HG02943 (cell line): ENCODE data around the gene MTX1.
A peak's percentile ranks its signal among the peaks of the same experiment; 100 is the strongest.
"Not testable (repeated sequence)": the region's sequence is repeated elsewhere in the genome, so short reads cannot be mapped to it uniquely, and the experiment has no call there.

Experiments
- ATAC-seq: cut with Tn5 transposase; IDR thresholded peaks from one replicate; pipeline ENCODE4 v1.9.1; 2021; ENCODE audit warnings: mild to moderate bottlenecking, low read depth, moderate library complexity; ENCODE audit not compliant: unreplicated experiment

MTX1 gene

DNA sequence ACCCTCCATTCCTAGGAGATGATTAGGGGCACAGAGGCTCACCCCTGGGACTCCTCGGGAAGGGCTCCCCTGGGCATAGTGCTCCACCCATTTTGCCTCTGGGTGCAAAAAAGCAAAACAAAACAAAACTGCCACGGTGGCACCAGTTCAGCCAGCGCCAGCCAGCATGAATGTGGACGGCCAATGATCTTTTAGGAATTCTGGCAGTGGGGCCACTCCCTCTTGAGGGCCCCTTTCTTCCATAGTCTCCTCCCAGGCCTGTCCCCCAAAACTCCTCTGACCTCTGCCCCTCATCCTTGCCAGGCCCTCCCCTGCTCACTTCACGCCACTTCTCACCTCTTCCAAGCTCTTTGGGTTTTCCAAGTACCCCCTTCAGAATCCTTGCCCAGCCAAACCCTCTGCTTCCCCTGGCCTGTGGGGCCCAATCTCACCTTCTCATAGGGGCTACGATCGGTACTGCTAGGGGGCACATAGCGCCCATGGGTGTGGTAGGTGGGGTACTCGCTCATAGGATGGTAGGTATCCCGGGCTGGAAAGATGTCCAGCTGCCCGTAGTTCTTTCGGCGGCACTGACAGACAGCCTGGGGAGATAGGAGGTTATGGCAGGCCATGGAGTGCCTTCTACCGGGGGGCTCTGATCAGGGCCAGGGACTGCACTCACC is 21.6 kb upstream of the MTX1 start:
- ATAC-seq, result no peak

DNA sequence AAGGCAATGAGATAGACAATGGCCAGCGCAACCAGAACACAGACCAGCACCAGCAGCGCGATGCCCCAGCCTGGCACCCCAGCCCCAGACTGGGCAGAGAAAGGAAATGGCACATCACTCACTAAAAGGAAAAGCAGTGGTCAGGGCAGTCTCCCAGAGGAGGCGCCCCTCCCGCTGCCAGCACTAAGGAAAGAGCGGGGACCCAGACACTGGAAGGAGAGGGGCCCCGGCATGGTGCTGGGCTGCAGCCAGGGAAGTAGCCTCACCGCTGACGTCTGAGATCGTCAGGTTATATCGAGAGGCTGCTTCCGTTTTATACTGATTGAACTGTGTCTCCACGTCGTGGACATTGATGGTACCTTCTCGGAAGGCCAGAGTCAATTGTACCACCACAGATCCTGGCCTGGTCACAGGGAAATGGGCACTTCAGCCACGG is 21.0 kb upstream of the MTX1 start:
- ATAC-seq, result no peak

DNA sequence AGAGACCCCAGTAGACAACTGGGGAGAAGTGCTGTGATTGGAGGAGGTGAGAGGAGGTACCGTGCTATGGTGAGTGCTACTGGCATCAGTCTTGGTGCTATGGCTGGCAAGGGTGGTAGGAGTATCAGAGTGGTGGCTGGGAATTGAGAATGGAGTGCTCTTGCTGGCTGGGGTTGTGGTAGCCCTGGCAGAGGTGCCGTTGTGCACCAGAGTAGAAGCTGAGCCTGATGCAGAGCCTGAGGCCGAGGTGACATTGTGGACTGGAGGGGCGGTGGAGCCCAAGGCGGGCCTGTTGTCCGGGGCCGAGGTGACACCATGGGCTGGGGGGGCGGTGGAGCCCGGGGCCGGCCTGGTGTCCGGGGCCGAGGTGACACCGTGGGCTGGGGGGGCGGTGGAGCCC is 20.2 kb upstream of the MTX1 start:
- no peak for ATAC-seq

DNA sequence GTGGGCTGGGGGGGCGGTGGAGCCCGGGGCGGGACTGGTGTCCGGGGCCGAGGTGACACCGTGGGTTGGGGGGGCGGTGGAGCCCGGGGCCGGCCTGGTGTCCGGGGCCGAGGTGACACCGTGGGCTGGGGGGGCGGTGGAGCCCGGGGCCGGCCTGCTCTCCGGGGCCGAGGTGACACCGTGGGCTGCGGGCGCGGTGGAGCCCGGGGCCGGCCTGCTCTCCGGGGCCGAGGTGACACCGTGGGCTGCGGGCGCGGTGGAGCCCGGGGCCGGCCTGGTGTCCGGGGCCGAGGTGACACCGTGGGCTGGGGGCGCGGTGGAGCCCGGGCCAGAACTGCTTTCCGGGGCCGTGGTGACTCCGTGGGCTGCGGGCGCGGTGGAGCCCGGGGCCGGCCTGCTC is 18.6 kb upstream of the MTX1 start:
- ATAC-seq, result not testable (repeated sequence)

DNA sequence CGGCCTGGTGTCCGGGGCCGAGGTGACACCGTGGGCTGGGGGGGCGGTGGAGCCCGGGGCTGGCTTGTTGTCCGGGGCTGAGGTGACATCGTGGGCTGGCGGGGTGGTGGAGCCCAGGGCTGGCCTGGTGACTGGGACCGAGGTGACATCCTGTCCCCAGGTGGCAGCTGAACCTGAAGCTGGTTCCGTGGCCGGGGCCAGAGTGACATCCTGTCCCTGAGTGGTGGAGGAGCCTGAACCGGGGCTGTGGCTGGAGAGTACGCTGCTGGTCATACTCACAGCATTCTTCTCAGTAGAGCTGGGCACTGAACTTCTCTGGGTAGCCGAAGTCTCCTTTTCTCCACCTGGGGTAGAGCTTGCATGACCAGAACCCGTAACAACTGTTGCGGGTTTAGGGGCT is 16.6 kb upstream of the MTX1 start:
- ATAC-seq, result no peak

DNA sequence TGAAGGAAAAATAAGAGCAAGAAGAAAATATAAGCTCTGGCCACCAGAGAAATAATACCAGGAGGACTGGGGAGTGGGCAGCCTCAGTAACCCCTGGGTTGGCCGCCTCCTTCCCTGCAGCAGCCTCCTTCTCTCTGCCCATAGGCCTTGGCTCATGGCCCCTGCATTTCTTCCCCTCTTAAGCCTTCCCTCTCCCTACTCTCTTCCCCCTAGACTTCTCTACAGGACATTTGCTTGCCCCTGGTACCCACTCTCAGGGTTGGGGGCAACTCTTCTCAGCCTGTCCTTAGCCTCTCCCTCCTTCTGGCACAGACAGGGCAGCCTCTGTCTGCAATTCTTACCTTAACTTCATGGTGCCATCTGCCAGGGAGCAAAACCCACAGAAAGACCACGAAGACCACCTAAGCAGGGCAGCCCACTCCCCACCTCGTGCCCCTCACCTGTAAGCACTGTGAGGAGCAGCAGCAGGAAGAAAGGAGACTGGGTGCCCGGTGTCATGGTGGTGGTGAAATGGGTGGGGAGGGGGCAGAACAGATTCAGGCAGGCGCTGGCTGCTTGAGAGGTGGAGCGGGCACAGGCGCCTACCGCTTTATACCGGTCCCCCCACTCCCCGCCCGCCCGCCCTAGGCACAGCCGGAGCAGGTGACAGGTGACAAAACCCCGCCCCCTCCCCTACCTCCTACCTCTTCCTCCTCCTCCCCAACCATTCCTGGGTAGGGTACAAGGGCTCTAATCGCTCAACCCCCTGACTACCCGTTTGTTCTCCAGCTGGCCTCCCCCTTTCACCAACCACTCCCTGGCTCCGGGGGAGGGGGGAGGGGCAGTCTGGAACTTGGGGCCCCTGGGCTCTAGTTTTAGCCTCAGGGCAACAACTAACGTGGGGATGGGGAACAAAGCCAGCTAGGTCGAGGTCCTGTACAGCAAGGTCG is 15.9 kb upstream of the MTX1 start:
- no peak for ATAC-seq

DNA sequence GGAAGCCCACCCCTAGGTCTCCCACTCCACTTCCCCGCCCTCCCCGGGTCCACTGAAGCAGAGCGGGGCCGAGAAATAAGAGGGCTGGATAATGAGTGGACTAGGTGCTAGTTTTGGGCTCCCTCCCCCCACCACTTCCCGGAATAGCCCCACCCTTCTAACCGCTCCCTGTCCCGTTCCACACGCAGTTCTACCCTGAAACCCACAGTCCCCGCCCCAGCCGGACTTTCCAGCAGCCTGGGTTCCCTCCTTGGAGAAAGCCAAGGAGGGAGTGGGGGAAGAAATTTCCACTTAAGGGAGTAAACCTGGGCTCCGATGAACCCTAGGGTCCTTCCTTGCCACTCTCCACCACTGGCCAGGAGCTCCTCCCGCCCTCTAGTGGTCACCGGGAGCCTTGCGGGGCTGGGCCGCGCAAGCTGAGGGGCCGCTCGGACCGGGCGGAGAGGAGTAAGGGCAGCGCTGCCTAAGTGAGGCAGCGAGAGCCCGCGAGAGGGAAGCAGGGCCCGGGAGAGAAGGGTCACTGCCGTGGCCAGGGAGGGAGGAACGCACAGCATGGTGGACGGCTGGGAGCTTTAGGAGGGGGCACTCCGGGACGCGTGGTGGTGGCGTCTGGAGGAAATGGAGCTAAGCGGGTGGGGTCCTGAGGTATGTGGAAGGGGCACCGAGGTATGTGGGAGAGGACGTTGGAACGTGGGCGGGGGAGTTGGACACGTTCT is 15.1 kb upstream of the MTX1 start:
- peak; percentile 60 for ATAC-seq

DNA sequence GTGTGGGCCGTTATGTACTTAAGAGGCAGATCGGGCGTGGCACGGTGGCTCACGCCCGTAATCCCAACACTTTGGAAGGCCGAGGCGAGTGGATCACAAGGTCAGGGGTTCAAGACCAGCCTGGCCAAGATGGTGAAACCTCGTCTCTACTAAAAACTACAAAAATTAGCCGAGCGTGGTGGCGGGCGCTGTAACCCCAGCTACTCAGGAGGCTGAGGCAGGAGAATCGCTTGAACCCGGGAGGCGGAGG is 14.6 kb upstream of the MTX1 start:
- ATAC-seq, result not testable (repeated sequence)

DNA sequence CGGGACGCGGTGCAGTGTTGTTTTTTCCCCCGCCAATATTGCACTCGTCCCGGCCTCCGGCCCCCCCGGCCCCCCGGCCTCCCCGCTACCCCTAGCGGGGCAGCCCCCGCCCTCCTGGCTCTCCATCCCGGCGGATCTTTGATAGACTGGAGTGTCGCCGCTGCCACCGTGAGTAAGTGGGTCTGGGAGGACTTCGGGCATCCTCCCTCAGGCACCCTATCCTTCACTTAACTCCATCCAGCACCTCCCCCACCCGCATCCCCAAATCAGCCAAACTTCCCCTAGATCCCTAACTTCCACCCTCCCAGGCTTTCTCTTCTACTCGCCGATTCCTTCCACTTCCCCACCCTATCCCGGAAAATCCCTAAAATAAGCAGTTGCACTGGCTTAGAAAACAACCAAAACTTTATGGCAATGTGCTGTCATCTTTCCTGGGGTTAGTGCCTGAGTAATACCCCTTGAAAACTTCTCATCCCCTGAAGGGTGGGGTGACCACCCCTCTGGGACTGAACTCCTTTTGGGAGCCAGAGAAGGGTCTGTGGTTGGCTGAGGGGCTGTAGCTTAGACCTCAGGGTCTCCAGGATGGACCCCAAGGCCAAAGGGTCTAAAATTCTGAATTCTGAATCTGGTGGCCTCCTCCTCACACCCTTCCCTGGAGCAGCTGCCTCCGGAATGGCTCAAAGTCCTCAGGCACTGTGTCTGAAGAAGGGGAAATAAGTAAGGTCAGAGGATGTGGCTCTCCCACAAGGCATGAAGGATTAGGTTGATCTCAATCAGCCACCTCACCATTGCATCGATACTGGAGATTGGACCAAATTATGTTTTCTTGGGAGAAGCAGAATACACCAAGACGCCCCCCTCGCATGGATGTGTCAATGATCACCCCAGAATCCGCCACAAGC is 13.0 kb upstream of the MTX1 start:
- no peak for ATAC-seq

DNA sequence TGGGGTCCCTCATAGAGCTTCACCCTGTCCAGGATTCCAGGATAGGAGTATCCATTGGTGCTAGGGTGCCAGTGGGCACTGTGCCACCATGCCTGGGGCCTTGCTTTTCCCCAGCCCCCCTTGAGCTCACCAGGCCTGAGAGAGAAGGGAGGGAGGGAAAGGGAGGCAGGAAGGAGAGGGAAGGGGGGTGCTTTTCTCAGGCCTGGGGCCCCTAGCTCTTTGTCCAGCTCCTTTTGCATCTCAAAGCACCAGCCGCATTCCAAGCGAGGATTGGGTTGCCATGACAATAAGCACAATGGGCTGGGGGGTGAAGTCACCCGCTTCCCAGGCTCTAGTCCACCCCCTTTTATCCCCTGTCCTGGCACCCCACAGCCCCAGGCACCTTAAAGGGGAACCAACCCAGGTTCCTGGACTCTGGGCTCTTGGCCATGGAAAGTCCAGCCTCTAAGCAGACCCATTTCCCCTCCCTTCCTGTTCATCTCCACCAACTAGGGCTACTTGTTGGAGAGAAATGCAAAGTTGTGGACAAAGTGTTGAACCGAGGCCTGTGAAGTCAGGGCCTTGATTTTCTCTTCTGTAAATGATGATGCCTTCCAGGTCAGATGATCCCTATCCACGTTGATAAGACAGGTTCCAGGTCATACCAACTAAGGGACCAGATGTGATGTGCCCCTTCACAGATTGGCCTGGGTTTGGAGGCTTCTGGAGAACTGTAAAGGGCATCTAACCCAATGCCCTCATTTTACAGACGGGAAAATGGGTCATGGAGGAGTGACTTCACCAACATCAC is 12.2 kb upstream of the MTX1 start:
- ATAC-seq, result no peak

DNA sequence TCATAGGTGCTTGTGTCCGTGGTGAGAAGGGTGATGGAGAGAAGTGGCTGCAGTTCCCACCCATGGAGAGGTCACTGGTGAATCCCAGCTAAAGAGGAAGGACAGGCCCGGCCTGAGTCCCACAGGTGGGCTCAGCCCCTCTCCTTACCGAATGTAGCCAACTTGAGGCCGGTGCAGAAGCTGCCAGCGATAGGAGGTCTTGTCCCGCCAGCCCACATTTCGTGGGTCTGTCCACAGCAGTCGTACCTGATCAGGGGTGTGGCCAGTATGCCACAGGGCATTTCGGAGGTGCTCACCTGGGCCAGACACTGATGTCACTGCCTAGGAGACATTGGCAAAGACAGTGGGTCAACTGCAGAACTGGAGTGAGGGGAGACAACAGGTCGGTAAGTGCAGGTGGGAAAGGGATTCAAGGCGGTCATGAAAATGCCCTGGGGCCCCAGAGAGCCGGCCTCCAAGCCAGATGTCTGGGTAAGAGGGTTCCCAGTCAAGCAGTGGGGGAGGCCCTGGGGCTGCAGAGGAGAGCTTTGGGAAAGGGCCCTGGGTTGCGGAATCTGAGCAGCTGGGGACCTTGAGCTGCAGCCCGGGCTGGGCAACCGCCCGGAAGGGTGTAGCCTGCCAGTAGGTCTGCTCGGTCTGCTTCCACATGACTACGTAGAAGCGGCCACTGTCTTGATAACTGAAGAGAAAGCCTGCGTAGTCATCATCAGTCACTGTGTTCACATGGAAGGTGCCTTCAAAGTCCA is 11.4 kb upstream of the MTX1 start:
- no peak for ATAC-seq

DNA sequence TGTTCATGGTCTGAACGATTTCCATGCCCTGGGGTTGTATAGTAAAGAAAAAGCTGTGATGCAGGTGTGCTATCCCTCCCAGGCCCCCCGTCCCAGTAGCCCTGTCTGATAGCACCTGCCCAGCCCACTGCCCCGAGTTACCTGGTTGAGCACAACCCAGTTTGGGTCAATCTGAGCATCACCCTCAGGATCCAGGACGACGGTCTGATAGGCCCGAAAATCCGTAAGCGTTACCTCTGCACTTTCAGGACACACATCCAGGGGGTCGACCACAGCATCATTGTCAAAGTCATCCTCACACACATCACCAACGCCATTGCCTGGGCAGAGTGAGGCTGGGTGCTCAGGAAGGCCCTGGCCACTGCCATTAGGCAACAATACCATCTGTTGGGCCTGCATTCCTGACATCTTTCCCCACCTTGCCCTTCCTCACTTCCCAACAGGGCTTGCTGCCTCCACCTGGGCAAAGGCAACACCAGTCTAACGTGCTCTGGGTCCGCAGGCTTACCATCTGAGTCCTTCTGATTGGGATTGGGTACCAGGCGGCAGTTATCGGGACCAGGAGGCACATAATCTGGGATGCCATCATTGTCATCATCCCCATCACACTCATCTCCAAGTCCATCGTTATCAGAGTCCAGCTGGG is 10.5 kb upstream of the MTX1 start:
- no peak for ATAC-seq

DNA sequence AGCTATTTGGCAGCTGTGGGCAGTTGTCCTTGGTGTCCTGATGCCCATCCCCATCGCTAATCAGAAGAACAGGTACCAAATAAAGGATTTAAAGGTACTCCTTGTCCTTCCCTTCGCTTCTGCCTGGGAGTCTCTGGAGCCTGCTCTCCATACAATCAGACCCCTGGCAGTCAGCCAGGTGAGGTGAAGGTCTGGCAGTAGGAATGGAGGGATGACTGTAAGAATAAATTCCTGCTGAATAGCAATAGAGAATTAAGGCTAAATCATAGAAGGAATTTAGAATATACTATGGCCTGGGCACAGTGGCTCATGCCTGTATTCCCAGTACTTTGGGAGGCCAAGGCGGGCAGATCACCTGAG is 10.0 kb upstream of the MTX1 start:
- ATAC-seq, result no peak

DNA sequence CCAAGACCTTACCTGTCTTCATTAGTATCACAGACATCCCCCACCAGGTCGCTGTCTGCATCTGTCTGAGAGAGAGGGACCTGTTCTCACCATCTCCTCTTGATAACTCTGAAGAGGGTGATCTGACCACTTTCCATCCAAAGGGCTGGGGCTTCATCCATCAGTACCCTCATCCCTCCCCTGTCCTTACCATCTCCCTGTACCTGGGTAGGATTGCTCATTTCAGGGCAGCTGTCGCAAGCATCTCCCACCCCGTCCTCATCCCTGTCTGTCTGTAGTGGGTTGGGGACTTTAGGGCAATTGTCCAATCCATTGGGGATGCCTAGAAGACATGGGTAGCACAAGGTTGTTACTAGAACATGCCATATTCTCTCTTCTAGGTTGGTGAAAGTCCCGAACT is 8.7 kb upstream of the MTX1 start:
- ATAC-seq, result no peak

DNA sequence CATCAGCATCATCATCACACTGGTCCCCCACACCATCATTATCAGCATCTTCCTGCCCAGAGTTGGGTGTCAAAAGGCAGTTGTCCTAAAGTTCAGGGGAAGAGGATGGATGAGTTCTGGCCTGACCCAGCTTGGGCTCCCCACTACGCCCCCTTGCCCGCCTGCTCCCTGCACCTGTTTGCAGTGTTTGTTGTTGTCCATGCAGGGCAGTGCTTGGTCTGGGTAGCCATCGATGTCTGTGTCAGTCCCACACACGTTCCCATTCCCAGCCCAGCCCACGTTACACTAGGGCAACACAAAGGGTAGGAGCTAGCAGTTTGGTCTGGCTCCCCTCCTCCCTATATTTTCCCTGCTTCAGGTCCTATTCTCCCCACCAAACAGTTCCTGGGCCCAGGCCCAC is 7.6 kb upstream of the MTX1 start:
- no peak for ATAC-seq

DNA sequence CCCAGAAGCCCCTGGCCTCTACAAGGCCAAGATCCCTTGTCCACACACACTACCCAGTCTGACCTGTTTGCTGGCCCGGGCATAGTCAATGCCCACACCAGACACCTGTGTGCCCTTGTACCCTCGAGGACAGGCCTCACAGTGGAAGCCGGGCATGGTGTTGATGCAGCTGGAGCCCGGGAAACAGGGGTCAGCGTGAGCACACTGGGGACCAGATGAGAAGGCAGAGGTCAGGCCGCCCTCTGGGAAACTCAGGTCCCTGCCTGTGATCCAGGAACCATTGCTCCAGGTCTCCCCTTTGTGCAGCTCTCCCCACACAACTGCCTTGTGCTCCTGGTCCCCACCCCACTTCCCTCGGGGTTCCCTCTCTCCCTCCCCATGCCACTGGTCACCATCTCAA is 6.3 kb upstream of the MTX1 start:
- no peak for ATAC-seq

DNA sequence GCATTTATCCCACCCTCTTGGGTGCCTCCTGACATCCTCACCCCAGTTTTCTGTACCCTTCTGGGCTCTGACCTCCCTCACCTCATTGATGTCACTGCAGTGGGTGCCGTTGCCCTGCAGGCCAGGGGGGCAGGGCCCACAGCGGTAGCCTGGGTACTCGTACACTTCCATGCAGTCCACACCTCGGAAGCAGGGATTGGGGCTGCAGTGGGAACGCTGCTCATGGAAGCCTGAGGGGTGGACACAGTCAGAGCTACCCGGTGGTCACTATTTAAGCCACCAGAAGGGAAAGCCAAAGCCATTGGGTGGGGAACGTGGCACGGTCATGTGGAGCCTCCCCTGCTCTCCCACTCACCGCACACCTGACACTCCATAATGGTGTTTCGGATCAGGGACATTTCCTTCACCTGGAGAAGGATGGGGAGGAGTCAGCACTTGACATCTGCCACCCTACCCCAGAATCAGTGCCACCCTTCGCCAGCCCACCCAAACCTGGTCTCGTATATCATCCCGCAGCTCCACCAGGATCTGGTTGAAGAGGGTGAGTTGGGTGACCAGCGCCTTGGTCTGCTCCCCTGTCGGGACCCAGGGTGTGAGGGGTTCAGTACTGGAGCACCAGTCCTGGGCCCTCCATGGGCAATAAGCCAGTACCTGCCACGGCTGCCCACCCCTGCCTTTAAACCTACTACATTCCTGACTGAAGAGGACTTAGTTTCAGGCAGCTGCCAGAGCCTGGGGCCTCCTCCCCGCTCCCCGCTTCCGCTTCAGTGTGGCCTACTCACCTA is 5.6 kb upstream of the MTX1 start:
- no peak for ATAC-seq

DNA sequence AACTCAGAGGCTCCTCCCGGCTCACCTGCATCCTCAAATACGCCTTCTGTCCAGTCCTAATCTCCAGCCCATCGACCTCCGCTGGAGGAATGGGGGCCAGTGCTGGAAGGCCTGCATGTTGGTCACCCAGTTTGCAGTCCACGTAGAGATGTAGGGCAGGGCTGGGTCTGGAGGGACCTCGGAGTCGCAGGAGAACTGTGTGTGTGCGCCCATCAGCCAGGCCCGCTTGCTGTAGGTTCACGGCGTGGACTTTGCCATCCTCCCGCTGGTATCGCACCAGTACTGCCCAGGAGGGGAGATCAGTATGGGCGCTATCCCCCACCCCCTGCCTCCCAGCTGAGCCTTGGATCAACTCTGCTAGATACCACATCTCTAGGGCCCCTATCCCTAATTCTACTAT is 3.5 kb upstream of the MTX1 start:
- ATAC-seq, result no peak
